ENCODE results near the gene GPR87.

The GPR87 gene

DNA sequence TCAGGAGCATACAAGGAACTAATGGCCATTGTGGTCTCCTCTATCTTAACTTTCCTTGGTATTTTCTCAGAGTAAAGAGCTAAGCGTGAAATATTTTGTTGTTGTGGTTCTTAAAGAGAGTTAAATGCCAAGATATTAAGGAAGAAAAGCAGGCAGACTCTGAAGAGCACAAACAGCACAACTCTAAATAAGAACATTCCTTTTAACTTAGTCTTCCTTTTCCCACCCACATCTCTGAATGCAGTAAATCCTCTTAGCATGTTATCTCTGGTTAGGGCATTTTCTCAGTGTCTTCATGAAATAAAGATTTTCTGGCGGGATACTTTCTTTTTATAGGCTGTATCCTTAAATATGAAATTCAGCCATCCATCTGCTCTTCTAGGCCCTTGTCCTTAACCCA lies 1.5 kb downstream of the GPR87 start:
- no peak for DNase-seq

DNA sequence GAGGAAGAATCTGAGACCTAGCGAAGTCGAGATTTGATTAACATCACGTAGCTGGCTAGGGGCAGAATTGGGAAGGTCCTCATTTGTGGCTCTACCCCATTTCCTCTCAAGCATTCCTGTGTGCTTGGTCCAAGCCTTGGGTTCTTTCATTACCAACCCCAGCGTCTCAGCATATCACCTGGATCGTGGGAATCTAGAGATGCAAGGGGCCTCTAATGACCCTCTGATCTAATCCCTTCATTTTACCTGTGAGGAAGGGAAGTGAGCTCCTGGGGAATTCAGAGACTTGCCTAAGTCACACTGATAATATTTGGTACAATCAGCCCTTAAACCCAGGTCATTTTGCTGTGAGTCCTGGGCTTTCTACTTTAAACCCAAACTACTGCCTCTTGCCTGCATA lies 2.0 kb downstream of the GPR87 start:
- no peak for DNase-seq

DNA sequence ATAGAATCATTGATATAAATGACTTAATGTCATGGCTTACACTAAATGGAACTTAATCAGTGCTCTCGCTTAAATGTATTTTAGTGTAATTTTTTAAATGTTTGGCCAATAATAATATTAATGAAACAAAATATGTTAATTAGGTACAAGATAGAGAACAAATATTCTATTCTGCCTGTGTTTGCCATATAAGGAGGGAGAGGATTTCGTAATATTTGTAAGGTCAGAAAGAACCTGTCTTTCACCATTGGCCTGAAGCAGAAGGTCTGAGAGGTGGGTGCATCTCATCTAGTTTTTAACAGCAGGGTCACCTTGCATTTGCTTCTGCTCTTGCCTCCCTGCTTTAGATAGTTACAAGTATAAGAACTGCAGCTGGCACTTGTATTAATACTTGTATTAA lies 2.5 kb downstream of the GPR87 start:
- no peak for DNase-seq

DNA sequence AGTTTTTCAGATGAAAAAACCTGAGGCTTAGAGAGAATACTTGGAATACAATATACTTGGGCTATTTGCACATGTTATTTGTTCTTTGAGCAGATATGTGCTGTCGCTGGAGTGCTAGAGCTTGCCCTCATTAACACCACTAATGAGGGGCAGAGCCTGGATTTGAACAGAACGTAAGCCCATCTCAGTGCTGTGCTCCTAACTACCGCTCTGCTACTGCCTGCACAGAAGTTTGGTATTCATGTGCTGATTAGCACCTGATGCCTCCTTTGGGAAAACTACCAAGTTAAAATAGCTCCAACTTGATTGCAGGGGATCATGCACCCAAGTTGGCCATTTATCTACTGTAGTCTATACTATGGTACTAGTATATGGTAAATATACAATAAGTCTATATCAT lies 3.6 kb downstream of the GPR87 start:
- no peak for DNase-seq

DNA sequence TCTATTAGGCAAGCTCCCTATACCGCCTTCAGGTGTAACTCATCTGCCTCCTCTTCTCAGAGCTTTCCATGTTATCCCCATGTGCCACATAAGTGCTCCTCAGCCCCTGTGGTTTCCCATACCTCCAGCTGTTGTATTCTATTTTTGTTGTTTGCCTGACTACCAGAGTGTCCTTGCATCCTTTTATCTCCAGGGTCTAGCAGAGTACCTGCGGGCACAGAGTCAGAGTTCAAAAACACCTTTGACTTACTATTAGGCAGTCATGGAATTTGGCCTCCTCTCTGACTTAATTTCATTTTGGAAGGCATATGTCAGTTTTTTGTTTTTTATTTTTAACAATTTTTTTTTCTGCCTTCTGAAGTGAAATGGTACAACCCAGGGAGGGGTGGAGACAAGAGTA lies 7.1 kb downstream of the GPR87 start:
- DNase-seq, result no peak

DNA sequence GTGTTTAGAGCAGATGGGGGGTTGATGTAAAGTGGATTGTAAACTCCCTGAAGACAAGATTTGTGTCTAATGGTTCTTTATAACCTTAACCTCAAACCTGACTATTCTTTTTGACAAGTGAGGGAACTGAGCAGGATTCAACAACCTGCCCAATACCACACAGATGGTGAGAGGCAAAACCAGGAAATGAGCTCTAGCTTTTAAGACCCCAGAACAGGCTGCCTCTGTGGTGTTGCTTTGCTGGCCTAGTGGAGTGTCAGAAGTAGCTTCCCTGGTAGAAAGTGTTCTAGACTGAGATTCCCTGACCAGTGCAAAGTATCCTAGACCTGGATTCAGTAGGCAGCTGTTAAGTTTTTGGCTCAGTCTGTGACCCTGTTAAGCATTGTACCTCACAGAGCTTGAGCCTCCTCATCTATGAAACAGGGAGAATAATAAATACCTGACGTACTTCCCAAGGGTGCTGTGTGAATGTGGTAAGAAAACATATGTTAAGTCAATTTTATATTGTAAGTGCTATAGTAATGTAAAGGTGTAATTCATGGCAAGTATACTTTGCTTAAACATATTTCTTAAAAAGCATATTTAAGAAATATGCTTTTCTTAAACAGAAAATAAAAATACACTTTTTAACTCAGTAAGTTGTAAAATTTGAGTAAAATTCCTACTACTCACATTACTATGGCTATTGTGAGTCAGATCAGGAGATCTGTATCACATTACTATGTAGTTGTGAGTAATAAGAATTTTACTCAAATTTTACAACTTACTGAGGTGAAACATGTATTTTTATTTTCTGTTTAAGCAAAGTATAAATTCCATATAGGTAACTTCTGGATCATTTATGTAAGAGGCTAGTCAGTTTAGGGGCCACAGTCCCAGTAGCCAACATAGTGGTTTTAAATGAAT lies 8.8 kb downstream of the GPR87 start:
- no peak for DNase-seq

DNA sequence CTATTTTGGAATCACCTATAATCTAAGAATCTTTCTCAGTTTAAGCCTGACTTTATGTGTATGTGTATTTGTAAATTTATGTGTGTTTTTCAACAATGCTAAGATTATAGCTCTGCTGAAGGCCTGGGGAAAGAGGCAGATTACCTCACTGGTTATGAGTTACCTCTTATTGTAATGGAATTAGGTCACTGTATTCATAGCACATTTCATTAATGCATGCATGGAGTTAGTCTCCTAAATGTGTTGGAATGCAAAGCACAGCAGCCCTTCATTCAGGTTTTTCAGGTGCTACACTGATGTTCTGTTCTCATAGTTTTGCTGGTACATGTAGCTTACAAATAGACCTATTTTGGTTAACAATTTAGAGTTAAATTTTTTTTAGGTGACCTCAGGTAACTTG lies 9.5 kb downstream of the GPR87 start:
- no peak for DNase-seq

DNA sequence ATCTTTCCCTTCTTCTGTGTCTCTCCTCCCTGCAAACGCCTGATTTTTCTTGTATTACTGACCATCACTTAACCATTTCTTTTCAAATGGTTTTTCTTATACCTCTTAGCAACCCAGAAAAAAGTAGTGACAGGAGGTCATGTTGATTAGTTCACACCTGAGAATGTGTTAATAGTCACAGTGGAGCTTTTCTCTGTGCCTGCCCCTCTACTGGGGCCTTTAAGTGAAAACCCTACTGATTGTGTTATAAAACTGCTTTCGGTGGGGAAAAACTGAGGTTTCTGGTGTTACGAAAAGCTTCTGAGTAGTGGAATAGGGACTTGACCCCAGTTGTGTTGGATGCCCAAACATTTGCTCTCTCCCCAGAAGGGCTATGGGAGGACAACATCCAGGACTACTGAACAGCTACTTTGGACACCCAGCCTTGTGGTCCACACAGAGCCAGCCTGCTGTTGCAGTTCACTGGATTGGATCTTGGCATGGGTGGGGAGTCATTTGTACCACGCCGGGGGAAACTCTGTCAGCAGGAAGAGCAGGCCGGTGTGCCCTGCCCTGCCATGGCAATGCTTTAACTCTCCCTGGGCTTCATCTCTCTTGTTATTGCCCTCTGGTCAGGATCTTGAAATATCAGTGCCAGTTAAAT lies 10.3 kb downstream of the GPR87 start:
- no peak for DNase-seq

DNA sequence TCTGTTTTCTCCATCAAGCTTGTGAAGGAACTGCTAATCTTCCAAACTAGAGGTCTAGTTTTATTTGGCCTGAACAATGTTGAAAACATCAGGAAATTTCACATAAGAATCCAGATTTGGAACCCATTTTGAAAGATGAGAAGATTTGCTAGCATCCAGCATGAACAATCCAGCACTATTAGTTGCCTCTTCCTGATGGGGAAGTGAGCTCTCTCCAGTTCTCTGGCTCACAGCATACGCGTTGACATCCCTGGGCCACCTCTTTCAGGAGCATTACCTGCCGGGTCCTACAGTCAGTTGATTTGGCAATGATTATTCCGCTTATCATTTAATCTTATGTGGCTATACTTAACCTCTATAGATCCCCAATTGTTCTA lies 10.9 kb downstream of the GPR87 start:
- DNase-seq, result no peak

DNA sequence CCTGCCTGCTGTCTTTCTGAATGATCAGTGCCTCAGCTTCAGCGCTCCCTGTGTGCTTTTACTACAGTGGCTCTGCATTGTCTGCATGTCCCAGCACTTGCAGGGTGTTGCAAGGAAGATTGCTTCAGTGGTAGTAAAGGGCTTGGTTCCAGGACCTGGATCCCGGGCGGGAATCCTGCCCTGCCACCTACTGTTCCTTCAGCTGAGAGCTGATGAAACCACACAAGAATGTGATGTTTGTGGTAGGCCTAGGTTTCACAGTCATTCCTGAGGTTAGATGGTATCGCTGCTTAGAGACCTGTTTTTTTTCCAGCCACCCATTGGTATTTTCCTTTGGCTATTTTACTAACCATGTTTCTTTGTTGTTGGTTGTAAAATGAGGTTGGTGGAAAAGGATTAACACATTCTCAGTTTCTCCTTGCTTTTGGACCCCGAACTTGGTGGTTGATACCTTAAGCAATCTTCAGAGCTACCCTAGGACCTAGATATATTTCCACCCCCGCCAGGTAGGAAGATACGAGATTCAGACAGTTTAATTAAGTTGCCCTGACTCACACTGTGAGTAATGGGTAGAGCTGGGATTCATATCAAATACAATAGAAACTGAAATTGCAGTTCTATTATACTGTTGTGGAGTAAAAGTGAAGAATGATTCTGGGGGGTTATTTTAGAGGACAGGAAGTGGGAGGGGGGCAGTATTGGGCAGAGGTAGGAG lies 11.4 kb downstream of the GPR87 start:
- no peak for DNase-seq

DNA sequence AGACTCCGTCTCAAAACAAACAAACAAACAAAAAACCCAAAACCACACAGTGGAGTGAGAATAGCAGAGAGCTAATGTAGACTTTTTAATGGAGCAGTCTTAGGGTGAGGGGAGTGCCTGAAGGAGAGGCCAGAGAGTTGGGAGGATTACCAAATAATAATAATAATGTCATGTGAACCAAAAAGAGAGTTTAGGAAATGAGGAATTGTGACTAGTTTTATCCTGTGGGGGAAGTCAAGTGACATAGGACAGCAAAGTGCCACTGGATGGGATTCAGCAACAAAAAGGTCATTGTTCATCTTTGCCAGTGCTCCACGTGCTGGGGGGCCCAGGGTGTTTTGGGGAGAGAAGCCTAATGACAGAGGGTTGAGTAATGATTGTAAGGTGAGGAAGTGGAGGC lies 12.9 kb downstream of the GPR87 start:
- DNase-seq, result no peak

DNA sequence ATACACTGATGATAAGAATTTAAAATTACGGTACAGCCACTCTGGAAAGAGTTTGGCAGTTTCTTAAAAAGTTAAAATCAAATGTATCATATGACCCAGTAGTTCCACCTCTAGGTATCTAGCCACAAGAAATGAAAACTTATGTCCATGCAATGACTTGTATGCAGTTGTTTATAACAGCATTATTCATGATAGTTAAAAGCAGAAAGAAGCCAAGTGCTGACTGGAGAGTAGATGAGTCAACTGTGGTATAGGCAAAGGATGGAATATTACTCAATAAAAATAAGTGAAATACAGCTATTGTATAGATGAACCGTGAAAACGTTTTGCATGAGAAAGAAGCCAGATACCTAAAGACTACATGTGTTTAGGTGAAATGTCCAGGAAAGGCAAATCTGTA lies 14.8 kb downstream of the GPR87 start:
- DNase-seq, result no peak

DNA sequence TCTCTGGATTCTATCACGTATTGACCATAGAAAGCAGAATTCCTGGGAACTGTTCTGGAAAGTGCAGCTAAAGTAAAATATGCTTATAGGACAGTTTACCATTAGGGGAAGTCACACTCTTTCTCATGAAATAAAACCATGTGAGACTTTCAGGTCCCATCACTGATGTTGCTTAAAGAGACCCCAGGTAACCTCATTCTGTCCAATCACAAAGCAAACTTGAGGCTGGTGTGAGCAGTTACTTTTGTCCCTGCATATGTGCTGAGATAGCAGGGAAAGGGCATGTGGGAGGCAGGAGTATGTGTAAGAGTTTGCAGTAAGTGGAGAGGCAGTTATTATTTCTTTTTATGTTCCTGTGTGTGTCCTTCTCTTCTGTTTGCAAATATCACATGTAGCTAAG lies 16.1 kb downstream of the GPR87 start:
- DNase-seq, result no peak

DNA sequence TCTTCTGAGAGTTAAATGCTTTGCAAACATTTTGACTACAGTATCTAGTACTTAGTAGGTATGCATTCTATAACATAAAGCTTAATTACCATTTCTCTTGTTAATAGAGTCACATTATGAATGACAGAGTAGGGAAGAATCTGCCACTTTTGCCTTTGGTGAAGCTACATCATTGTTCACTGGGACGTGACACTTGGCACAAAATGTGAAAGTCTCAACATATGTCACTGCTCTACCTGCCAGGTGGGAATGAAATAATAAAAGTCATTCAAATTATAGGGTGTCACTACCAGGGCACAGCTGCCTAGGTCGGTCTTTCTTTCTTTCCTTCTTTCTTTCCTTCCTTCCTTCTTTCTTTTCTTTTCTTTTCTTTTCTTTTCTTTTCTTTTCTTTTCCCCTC lies 17.6 kb downstream of the GPR87 start:
- peak in 2 of 3 experiments; percentile 37 to 59 for DNase-seq

DNA sequence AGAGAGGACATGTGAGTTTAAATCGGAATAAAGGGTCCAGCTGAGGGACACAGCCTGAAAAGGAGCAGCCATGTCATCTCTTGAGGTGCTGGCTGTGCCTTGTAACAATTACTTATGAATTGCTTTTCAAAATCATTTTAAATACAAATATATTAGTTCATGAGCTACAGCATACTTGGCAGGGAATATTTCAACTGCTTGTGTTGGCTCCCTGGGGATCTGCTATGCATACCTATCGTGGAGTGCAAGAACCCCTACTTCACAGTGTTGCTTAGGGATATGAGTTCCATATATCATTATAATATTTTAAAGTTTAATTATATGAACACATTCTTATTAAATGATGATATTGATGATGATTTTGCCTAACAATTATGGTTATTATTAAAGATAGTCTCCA lies 19.2 kb downstream of the GPR87 start:
- DNase-seq, result no peak

DNA sequence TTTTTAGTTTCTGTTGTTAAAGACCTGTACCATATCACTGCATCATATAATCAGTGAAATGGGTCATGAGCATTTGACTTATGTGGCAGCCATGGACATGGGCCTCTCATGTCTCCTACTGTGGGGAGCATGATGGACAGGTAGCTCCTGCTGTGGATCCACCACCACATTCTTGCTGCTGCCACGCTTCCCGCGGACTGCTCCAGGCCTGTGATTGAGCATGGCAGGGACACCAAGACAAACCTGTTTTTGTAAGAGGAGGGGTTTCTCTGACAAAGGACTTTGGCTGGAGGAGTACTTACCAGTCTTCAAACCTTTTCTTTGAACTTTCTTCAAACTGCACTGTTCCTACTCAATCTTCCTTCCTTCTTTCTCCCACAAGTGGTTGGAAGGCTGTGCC lies 20.4 kb downstream of the GPR87 start:
- no peak for DNase-seq

DNA sequence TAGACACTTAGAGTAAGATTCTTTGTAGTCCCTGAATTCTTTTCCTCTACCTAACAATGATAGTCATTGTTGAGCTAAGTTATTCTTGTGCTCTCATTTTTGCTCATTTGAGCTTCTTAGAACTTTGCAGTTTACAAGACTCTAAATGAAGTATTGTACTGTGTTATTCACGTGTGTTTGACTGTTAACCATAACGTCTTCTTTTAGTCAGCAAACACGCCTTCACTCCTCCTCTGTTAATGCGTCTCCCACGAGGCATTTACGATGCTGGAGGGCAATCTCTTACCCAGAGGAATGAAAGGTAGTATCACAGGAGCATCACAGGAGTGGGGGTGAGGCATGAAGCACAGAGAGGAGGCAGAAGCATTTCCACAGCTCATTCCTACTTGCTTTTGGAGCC lies 23.5 kb downstream of the GPR87 start:
- DNase-seq, result no peak

DNA sequence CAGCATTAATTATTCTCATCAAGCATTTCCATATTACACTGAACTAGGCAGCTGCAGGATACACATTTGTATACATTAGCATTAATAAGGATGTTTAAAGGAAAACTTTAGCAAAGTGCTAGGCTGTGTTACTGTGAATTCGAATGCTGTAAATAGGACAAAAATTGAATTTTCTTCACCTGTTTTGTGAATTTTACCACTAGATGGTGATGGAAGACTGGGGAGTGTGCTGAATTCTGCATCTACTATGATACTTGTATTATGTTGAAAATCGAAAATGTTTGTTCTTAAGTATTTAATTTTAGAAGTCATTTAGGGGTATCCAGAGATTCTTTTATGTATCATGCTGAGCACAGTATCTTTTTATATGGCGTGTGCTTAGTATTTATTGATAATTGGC lies 25.9 kb downstream of the GPR87 start:
- peak in 1 of 3 experiments; percentile 25 for DNase-seq

DNA sequence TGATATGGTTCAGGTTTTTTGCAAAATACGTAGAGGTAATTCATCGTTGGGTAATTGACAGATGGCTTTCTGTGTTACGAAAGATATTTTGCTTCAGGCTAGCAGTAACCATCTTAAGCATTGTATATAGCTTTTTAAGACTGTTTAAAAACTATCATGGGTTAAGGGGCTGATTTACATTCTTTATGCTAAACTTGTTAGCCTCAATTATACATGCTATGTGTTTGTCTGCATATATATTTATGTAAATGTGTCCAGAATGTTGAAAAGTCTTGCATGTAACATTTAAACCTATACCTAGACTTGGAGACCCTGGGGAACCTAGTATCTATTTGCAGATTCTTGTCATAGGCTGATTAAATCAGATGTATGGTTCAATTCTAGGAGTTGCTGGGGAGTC lies 27.2 kb downstream of the GPR87 start:
- DNase-seq, result no peak

DNA sequence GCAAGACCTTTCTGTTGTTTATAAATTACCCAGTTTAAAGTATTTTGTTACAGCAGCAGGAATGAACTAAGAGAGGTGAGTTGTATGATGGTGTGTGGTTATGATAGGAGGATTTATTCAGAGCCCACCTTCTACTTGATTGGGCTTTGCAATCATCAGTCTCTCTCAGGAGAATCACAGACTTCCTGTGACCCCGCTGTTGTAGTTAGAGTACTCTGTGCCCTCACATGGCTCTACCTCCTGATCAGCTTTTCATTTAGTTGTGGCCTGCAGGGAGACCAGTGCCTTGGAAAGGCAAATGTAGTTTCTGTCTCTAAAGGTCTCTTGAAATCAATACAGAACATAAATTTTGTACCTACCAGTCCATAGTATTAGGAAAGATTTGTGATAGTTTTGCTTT lies 30.7 kb downstream of the GPR87 start:
- DNase-seq, result no peak

DNA sequence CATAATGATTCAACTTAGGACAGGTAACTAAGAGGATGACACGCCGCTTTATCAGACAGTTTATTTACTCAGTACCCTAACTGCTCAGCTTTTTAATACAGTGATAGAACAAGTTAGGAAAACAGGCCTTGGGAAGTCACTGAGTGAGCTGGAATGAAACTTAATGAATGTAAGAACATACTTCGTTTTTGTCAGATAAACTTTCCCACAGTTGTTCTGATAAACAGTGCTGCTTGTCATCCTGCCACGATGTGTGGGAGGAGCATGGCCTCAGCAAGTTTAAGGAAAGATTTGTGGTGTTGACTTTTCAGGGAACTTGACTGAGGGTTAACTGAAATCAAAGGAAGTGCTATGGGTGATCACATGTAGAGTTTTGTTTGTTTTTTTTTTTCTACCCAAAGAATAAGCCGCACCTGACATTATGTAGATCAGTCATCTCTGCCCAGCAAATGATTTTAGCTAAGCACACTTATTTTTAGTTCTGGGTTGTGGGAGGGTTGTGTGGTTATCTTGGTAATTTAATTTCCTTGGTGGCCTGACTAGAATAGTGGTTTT lies 32.6 kb downstream of the GPR87 start:
- no peak for DNase-seq

DNA sequence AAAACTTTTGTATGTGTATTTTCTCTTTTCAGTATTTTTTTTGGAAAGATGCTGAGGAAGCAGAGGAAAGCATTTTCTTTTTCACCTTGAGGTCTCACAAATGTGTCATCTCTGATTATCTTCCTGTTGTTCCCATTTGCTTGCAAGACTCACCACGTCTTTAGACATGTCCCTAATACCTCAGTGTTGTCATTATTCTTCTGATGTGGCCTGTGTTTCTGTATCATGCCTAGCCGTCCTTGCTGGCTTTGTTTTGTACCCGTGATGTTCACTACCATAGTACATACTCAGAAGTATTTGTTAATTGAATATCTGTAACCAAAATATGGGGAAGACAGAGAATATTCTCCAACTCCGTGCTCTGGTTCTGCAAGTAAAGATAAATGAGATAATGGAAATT lies 33.2 kb downstream of the GPR87 start:
- DNase-seq, result no peak

DNA sequence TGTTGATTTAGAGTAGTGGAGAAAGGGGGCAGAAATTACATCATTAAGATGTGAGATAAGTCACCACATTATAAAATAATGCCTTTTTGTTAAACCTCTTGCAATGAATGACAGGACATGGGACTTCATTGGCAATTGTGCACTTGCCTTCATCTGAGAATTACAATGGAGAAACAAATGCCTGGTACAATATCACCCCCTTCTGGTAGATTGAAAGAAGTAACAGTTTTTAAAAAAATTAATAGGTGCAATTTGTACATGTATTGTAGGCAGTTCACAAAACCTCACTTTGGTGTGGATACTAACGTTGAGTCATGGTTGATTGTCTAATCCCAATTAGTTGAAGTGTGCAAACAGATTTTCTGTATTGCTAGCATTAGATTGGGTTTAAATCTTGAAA lies 33.7 kb downstream of the GPR87 start:
- DNase-seq, result peak; percentile 33 to 83 (median 47)
